ENCODE measurements around the gene FMNL2. TPM values are rescaled to one million over a fixed set of nuclear protein-coding genes. Genes with fewer than 3 reads are reported as not detected.

Gene FMNL2
- polyA plus RNA-seq, 3 donors, result 0.28 to 3.2 (median 0.71) TPM

GRCh38 chr2:152430876-152431275 lies 95.9 kb downstream of the FMNL2 start:
- Mint-ChIP-seq H3K36me3 (no peaks in the 10 kb centered on the region), H3K27ac (no peak overlapping the region), H3K27me3 (ENCODE audit: low read depth in 3 of 3) (peaks cover 0 to 3% (median 0%) of the 10 kb centered on the region in 3 donors), H3K4me1 (peaks cover 30% of the 10 kb centered on the region), H3K9me3 (no peaks in the 10 kb centered on the region), H3K4me3 (no peak overlapping the region)
- DNase-seq, result no peak
- Histone ChIP-seq H3K27me3 (ENCODE audit: control insufficient read depth in 2 of 2, insufficient read depth in 2 of 2, low read length in 2 of 2) (no peaks in the 10 kb centered on the region), H3K36me3 (replicated peaks in 1 of 2; ENCODE audit: control insufficient read depth in 1 of 2, insufficient read depth in 2 of 2, low read length in 2 of 2) (no peaks in the 10 kb centered on the region), H3K79me2 (ENCODE audit: insufficient read depth, low read length) (no peaks in the 10 kb centered on the region), H3K4me1 (ENCODE audit: control insufficient read depth in 1 of 2, insufficient read depth in 2 of 2, low read length in 2 of 2) (peaks cover 30% of the 10 kb centered on the region in 2 donors), H3K9ac (ENCODE audit: insufficient read depth, low read length, poor library complexity, severe bottlenecking) (no peak overlapping the region), H4K20me1 (ENCODE audit: insufficient read depth, low read length) (no peaks in the 10 kb centered on the region), H2AFZ (ENCODE audit: insufficient read depth, low read depth, low read length, poor library complexity, severe bottlenecking) (no peak overlapping the region), H3K4me2 (replicated peaks; ENCODE audit: extremely low read depth, low read length, poor library complexity, severe bottlenecking) (no peak overlapping the region), H3K27ac (ENCODE audit: low read depth in 1 of 2, low read length in 2 of 2) (no peak overlapping the region), H3K9me3 (replicated peaks in 1 of 2; ENCODE audit: control insufficient read depth in 1 of 2, insufficient read depth in 1 of 2, low read length in 2 of 2) (no peaks in the 10 kb centered on the region), H3K4me3 (replicated peaks in 1 of 3; ENCODE audit: low read depth in 2 of 3, low read length in 3 of 3) (no peak overlapping the region)
- intact Hi-C loops (cut with micrococcal nuclease), result loop anchor here (5.0 to 10.0 kb wide), 3 partner anchors 36 to 184 kb away; no protein-coding TSS in a partner anchor
- no CpG with 5 or more reads among the region's 1 CpG for WGBS (ENCODE audit: insufficient coverage)
- TF ChIP-seq CTCF (IDR thresholded peaks at IDR 0.05), result no peak

DNA sequence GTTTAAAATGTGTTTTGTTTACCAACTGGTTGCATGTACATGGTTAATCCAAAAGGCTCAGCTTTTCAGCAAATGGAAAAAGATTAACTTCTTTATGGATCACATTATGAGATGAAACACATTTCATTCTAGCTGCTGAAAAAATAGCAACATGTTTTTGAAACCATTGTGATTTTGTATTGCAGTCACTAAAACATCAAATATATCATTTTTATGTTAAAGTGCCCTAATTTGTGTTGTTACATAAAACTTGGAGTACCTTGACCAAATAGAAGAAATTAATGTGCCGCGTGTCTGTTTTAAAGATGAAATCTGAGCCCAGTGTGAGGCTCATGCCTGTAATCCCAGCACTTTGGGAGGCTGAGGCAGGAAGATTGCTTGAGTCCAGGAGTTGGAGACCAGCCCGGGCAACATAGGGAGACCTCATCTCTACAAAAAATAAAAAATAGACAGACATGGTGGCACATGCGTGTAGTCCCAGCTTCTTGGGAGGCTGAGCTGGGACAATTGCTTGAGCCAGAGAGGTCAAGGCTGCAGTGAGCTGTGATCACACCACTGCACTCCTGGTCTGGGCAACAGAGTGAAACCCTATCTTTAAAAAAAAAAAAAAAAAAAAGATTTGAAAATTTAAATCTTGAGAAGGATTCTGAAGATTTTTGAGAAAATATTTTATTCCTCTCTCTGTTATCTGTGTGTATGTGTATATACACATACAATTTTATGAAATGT lies 96.6 kb downstream of the FMNL2 start:
- no peaks in the 10 kb centered on the region for H4K20me1 ChIP-seq (ENCODE audit: insufficient read depth, low read length)
- H3K4me3 ChIP-seq (replicated peaks in 1 of 3; ENCODE audit: low read depth in 2 of 3, low read length in 3 of 3), result no peak overlapping the region
- H3K9me3 ChIP-seq (replicated peaks in 1 of 2; ENCODE audit: control insufficient read depth in 1 of 2, insufficient read depth in 1 of 2, low read length in 2 of 2), result no peaks in the 10 kb centered on the region
- H3K27ac ChIP-seq (ENCODE audit: low read depth in 1 of 2, low read length in 2 of 2), result peak overlapping the region; percentile 69 to 81
- Mint-ChIP-seq H3K27ac (peak overlapping the region; percentile 90 to 98 (median 96)), H3K4me3 (no peak overlapping the region), H3K4me1 (peaks cover 30% of the 10 kb centered on the region), H3K9me3 (no peaks in the 10 kb centered on the region), H3K36me3 (no peaks in the 10 kb centered on the region), H3K27me3 (ENCODE audit: low read depth in 3 of 3) (peaks cover 0 to 3% (median 0%) of the 10 kb centered on the region in 3 donors)
- DNase-seq, result no peak
- intact Hi-C loops (cut with micrococcal nuclease), result loop anchor here (5.0 to 10.0 kb wide), 3 partner anchors 36 to 183 kb away; no protein-coding TSS in a partner anchor
- H3K9ac ChIP-seq (ENCODE audit: insufficient read depth, low read length, poor library complexity, severe bottlenecking), result no peak overlapping the region
- WGBS (ENCODE audit: insufficient coverage), result 92% methylated on average over 2 of the region's 4 CpGs
- H3K79me2 ChIP-seq (ENCODE audit: insufficient read depth, low read length), result no peaks in the 10 kb centered on the region
- no peaks in the 10 kb centered on the region for H3K27me3 ChIP-seq (ENCODE audit: control insufficient read depth in 2 of 2, insufficient read depth in 2 of 2, low read length in 2 of 2)
- H2AFZ ChIP-seq (ENCODE audit: insufficient read depth, low read depth, low read length, poor library complexity, severe bottlenecking), result no peak overlapping the region
- no peaks in the 10 kb centered on the region for H3K36me3 ChIP-seq (replicated peaks in 1 of 2; ENCODE audit: control insufficient read depth in 1 of 2, insufficient read depth in 2 of 2, low read length in 2 of 2)
- H3K4me1 ChIP-seq (ENCODE audit: control insufficient read depth in 1 of 2, insufficient read depth in 2 of 2, low read length in 2 of 2), result peaks cover 30% of the 10 kb centered on the region in 2 donors
- H3K4me2 ChIP-seq (replicated peaks; ENCODE audit: extremely low read depth, low read length, poor library complexity, severe bottlenecking), result peak overlapping the region; percentile 34
- TF ChIP-seq CTCF (IDR thresholded peaks at IDR 0.05), result no peak
